ENCODE results near the gene PGGT1B. TPM values are rescaled to one million over a fixed set of nuclear protein-coding genes. Genes with fewer than 3 reads are reported as not detected.

The PGGT1B gene
- polyA plus RNA-seq, 3 donors = 3.2 to 32.6 (median 11.6) TPM

- intact Hi-C loops (cut with micrococcal nuclease) = loop anchor here (10.0 kb wide), 3 partner anchors 94 to 434 kb away; partner anchors contain the start of genes CCDC112 (in 1 of the 2), PGGT1B (in 1 of the 2) and TICAM2 (in 1 of the 2)
- peaks cover 53 to 87% (median 66%) of the 10 kb centered on the region in 3 donors for H3K27me3 Mint-ChIP-seq (ENCODE audit: low read depth in 3 of 3)
- no peaks in the 10 kb centered on the region for H4K20me1 ChIP-seq (ENCODE audit: insufficient read depth, low read length)
- no peaks in the 10 kb centered on the region for H3K79me2 ChIP-seq (ENCODE audit: insufficient read depth, low read length)
- H3K27me3 ChIP-seq (ENCODE audit: control insufficient read depth in 2 of 2, insufficient read depth in 2 of 2, low read length in 2 of 2) = peaks cover 40 to 85% of the 10 kb centered on the region in 2 donors
- H2AFZ ChIP-seq (ENCODE audit: insufficient read depth, low read depth, low read length, poor library complexity, severe bottlenecking) = peak overlapping the region; percentile 92
- no peak overlapping the region for H3K9ac ChIP-seq (ENCODE audit: insufficient read depth, low read length, poor library complexity, severe bottlenecking)
- peaks cover 19 to 26% of the 10 kb centered on the region in 2 donors for H3K4me1 ChIP-seq (ENCODE audit: control insufficient read depth in 1 of 2, insufficient read depth in 2 of 2, low read length in 2 of 2)
- peaks cover 10 to 12% of the 10 kb centered on the region in 2 donors for H3K9me3 ChIP-seq (replicated peaks in 1 of 2; ENCODE audit: control insufficient read depth in 1 of 2, insufficient read depth in 1 of 2, low read length in 2 of 2)
- DNase-seq = peak in 2 of 3 donors; percentile 24 to 58
- H3K4me3 ChIP-seq (replicated peaks in 1 of 3; ENCODE audit: low read depth in 2 of 3, low read length in 3 of 3) = peak overlapping the region; percentile 62 to 89 (median 73)
- no peak for TF ChIP-seq CTCF (IDR thresholded peaks at IDR 0.05)
- H3K27ac Mint-ChIP-seq = peak overlapping the region in 1 of 7 donors; percentile 77
- no peak overlapping the region for H3K27ac ChIP-seq (ENCODE audit: low read depth in 1 of 2, low read length in 2 of 2)
- H3K4me3 Mint-ChIP-seq = peak overlapping the region; percentile 89 to 92
- WGBS (ENCODE audit: insufficient coverage) = 0% methylated on average over 2 of the region's 16 CpGs
- H3K4me2 ChIP-seq (replicated peaks; ENCODE audit: extremely low read depth, low read length, poor library complexity, severe bottlenecking) = peak overlapping the region; percentile 96
- peaks cover 7 to 8% of the 10 kb centered on the region in 2 donors for H3K36me3 Mint-ChIP-seq
- H3K36me3 ChIP-seq (replicated peaks in 1 of 2; ENCODE audit: control insufficient read depth in 1 of 2, insufficient read depth in 2 of 2, low read length in 2 of 2) = no peaks in the 10 kb centered on the region
- H3K9me3 Mint-ChIP-seq = peaks cover 6 to 24% (median 16%) of the 10 kb centered on the region in 7 donors
- H3K4me1 Mint-ChIP-seq = peaks cover 19% of the 10 kb centered on the region
Measured at GRCh38 chr5:115170929-115171510, 91.7 kb downstream of the PGGT1B start.

- peaks cover 19% of the 10 kb centered on the region for H3K4me1 Mint-ChIP-seq
- H3K9me3 Mint-ChIP-seq = peaks cover 12 to 27% (median 22%) of the 10 kb centered on the region in 7 donors
- H3K9ac ChIP-seq (ENCODE audit: insufficient read depth, low read length, poor library complexity, severe bottlenecking) = no peak overlapping the region
- H3K4me2 ChIP-seq (replicated peaks; ENCODE audit: extremely low read depth, low read length, poor library complexity, severe bottlenecking) = peak overlapping the region; percentile 96
- peaks cover 19 to 26% of the 10 kb centered on the region in 2 donors for H3K4me1 ChIP-seq (ENCODE audit: control insufficient read depth in 1 of 2, insufficient read depth in 2 of 2, low read length in 2 of 2)
- intact Hi-C loops (cut with micrococcal nuclease) = loop anchor here (10.0 kb wide), 3 partner anchors 94 to 434 kb away; partner anchors contain the start of genes CCDC112 (in 1 of the 2), PGGT1B (in 1 of the 2) and TICAM2 (in 1 of the 2)
- peak overlapping the region in 2 of 7 donors; percentile 50 to 77 for H3K27ac Mint-ChIP-seq
- peak overlapping the region; percentile 89 to 92 for H3K4me3 Mint-ChIP-seq
- no peak overlapping the region for H3K27ac ChIP-seq (ENCODE audit: low read depth in 1 of 2, low read length in 2 of 2)
- no peak for TF ChIP-seq CTCF (IDR thresholded peaks at IDR 0.05)
- no peaks in the 10 kb centered on the region for H3K79me2 ChIP-seq (ENCODE audit: insufficient read depth, low read length)
- peak overlapping the region; percentile 92 for H2AFZ ChIP-seq (ENCODE audit: insufficient read depth, low read depth, low read length, poor library complexity, severe bottlenecking)
- no peak for DNase-seq
- H3K4me3 ChIP-seq (replicated peaks in 1 of 3; ENCODE audit: low read depth in 2 of 3, low read length in 3 of 3) = peak overlapping the region; percentile 62 to 89 (median 73)
- H3K36me3 ChIP-seq (replicated peaks in 1 of 2; ENCODE audit: control insufficient read depth in 1 of 2, insufficient read depth in 2 of 2, low read length in 2 of 2) = no peaks in the 10 kb centered on the region
- WGBS (ENCODE audit: insufficient coverage) = under 1% methylated on average over 64 of the region's 69 CpGs
- no peaks in the 10 kb centered on the region for H4K20me1 ChIP-seq (ENCODE audit: insufficient read depth, low read length)
- peaks cover 40 to 83% of the 10 kb centered on the region in 2 donors for H3K27me3 ChIP-seq (ENCODE audit: control insufficient read depth in 2 of 2, insufficient read depth in 2 of 2, low read length in 2 of 2)
- H3K9me3 ChIP-seq (replicated peaks in 1 of 2; ENCODE audit: control insufficient read depth in 1 of 2, insufficient read depth in 1 of 2, low read length in 2 of 2) = peaks cover 16 to 19% of the 10 kb centered on the region in 2 donors
- H3K27me3 Mint-ChIP-seq (ENCODE audit: low read depth in 3 of 3) = peaks cover 54 to 84% (median 62%) of the 10 kb centered on the region in 3 donors
- H3K36me3 Mint-ChIP-seq = peaks cover 7 to 8% of the 10 kb centered on the region in 2 donors
Measured at GRCh38 chr5:115170134-115170928, 92.3 kb downstream of the PGGT1B start.

Measured in CD14-positive monocyte (primary cell).